Gastrocnemius medialis (tissue), 4 donors: Measurements from ENCODE around the gene STOX2.

Experiments
- CTCF ChIP-seq, 5 experiments: fragments of 450-650 bp in 3 of 5; fragments of 200-600 bp in 2 of 5; sonication (generic) in 2 of 5; IDR thresholded peaks in 4 of 5; conservative IDR thresholded peaks in 1 of 5; 1 replicate in 4 of 5; 2 replicates in 1 of 5; pipeline ENCODE4 v1.5.1; 2016 to 2019; ENCODE audit warnings: antibody characterized with exemption in 5 of 5, mild to moderate bottlenecking in 3 of 5, moderate library complexity in 3 of 5
- POLR2A ChIP-seq, 2 donors: fragments of 450-650 bp; IDR thresholded peaks; one replicate each; pipeline ENCODE4 v1.6.1; 2017; ENCODE audit warnings: antibody characterized with exemption in 2 of 2, mild to moderate bottlenecking in 2 of 2, moderate library complexity in 2 of 2

- TF ChIP-seq CTCF (IDR thresholded peaks at IDR 0.05 in 4 of 5, conservative IDR thresholded peaks at IDR 0.05 in 1 of 5) (no peak), POLR2A (IDR thresholded peaks at IDR 0.05) (no peak)
These were observed 30.4 kb downstream of the STOX2 start for GRCh38 chr4:183935355-183936005.
